ENCODE data around the gene AANAT.

DNA sequence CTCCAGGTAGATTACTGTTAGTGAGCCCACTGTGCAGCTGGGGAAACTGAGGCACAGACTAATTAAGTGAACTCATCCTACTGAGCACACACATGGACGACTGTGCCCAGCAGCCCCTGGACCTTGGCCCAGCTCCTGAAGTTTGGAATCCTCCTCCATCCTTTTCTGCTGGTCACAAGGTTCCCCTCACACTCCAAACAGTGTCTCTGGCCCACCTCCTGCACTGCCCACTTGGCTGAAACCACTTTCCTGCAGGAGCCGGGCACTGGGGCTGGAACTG, 30.2 kb downstream of the AANAT start:
- TF ChIP-seq, protein P1, sequence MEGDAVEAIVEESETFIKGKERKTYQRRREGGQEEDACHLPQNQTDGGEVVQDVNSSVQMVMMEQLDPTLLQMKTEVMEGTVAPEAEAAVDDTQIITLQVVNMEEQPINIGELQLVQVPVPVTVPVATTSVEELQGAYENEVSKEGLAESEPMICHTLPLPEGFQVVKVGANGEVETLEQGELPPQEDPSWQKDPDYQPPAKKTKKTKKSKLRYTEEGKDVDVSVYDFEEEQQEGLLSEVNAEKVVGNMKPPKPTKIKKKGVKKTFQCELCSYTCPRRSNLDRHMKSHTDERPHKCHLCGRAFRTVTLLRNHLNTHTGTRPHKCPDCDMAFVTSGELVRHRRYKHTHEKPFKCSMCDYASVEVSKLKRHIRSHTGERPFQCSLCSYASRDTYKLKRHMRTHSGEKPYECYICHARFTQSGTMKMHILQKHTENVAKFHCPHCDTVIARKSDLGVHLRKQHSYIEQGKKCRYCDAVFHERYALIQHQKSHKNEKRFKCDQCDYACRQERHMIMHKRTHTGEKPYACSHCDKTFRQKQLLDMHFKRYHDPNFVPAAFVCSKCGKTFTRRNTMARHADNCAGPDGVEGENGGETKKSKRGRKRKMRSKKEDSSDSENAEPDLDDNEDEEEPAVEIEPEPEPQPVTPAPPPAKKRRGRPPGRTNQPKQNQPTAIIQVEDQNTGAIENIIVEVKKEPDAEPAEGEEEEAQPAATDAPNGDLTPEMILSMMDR (IDR thresholded peaks at IDR 0.05), result no peak
- TF ChIP-seq POLR2A (IDR thresholded peaks at IDR 0.05), result no peak

Data from transverse colon (tissue), 3 donors.